Dermis microvascular lymphatic vessel endothelial cell (primary cell): ENCODE measurements around the gene L3MBTL4. TPM values are rescaled to one million over a fixed set of nuclear protein-coding genes. Genes with fewer than 3 reads are reported as not detected.
"Not testable (repeated sequence)": the region's sequence is repeated elsewhere in the genome, so short reads cannot be mapped to it uniquely, and the experiment has no call there.

Experiments
- DNase-seq, 2 donors: peaks; one replicate each; pipeline versions ENCODE4 v3.0.0 to v3.0.0-alpha.2; 2010; ENCODE audit warnings: low read depth in 2 of 2
- total RNA-seq: library from RNA; depleted of rRNA; stranded (reverse); fragments of >200 nt; gene quantifications from 2 replicates; pipeline ENCODE4 v1.2.1, GENCODE V29; 2014

The L3MBTL4 gene
- 5.1 and 10.2 TPM in 2 replicates for total RNA-seq

GRCh38 chr18:6414723-6415417 is at the start of gene L3MBTL4:
Gene L3MBTL4, minus strand, starts transcription at chr18:6414911. Its CDS starts 103,286 bp downstream, at chr18:6311625.
- no peak for DNase-seq

- DNase-seq: no peak
Observed at GRCh38 chr18:6452194-6452593, 37.5 kb upstream of the L3MBTL4 start.

DNA sequence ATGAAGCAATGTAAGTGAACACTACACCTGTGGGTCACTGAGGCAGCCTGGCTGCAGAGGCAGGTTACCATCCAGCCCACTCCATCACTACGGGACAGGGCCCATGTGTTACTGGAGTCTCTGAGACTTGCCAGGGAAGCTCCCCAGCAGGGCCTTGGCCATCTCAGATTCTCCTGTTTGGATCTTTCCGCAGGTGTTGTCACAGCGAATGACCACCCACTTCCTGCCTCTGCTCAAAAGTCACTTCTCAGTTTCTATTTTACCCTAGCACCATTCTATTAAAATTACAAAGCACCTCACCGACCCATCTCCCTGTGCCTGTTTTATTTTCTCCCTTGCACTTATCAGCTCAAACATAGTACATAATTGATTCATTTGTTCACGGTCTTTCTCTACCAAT is 34.5 kb upstream of the L3MBTL4 start:
- no peak for DNase-seq

GRCh38 chr18:6444466-6445228 is 29.9 kb upstream of the L3MBTL4 start:
- DNase-seq: no peak

DNA sequence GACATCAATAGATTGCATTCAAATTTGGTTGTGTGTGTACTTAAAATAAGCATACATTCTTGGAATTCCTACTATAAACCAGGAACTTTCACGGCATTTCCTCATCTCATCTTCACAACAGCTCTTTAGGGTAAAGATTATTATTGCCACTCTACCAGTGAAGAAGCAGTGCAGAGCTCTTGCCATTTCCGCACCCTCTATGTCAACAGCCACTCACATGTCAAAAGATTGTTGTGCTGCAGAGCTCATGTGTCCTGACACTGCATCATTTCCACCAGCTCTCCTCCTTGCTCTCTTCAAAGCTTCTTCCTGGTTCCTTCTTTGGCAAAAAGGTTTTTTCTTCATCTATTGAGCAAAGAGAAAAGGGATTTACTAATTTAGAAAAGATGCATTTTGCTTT is 26.5 kb upstream of the L3MBTL4 start:
- DNase-seq: no peak

DNA sequence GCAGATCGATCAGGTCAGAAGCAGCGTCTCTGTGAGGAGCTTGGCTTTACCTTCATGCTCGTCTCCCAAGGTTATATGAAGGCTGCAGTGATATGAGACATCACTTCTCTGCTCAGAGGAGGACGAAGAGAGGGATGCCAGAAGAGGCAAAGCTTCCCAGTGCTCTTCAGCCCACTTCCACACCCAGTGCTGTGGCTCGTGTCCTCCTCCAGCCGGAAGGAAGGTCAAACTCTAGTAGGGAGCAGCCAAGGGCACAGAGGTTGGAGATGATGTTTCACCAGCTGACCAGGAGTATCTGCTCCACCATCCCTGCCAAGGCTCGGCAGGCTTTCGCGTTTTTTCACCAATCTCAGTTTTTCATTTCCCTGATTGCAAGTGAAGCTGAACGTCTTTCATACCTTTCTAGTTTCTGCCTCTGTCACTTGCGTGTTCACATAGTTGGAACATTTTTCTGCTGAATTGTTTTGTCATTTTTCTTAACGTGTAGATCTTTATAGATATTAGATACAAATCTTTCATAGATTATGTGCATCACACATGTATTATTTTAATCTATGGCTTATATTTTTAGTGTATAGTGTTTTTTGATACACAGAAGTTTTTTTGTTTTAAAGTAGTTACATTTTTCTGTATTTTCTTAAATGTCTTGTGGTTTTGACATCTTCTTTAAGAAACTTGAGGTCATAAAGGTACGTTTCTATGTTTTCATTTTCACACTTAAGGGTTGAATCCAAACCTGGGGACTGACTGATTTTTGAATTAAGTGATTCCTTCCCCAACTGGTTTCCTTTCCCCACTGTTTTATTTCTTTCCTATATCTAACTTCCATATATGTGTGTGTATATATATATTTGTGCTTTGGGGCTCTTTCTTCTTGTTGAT is 23.5 kb upstream of the L3MBTL4 start:
- no peak for DNase-seq

GRCh38 chr18:6435731-6436130 is 21.0 kb upstream of the L3MBTL4 start:
- DNase-seq: no peak

DNA sequence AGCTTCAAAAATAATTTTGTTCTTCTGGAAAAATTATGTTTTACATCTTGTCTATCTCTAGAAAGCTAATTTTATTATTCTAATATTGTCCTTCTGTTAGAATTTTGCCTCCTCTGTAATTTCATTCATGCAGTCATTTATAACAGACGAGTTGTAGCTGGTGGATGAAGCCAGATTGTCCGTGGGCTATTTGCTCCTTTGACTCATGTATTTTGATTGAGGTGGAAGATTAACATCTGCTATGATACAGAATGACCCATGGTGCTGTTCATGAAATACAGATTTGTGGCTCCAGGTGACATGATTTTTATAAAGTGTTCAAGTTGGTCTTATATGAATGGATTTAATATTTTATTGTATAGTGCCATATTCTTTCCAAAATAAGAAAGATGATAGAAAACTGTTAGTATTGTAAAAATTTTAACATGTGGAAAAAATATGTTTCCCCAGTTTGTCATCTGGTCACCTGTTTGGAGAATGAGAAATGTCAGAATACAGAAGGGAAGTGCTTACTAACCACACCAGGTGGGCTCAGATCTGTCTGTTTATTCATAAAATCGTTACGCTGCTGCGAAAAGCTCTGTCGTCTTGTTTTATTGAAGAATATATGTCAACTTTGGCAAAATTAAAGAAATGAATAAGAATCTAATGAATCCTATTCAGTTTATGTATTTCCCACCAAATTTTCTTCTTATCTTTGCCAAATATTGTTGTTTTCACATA is 20.4 kb upstream of the L3MBTL4 start:
- DNase-seq: no peak

DNA sequence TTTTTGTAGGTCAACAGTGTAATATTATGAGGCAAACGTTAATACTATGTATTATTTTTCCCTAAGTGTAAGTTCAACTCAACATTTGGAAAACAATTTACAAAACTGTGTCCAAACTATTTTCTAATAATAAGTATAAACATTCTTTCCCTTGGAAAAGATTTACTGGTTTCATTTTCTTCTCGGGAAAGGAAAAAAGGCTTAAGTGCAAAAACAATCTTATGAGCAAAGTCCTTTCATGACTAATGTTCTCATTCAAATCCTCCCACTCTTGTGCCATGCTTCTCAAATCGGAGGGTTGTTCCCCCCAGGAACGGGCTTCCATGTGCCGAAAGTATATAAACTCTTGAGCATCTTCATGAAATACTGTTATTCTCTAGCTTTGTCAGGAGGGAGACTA is 19.8 kb upstream of the L3MBTL4 start:
- no peak for DNase-seq

DNA sequence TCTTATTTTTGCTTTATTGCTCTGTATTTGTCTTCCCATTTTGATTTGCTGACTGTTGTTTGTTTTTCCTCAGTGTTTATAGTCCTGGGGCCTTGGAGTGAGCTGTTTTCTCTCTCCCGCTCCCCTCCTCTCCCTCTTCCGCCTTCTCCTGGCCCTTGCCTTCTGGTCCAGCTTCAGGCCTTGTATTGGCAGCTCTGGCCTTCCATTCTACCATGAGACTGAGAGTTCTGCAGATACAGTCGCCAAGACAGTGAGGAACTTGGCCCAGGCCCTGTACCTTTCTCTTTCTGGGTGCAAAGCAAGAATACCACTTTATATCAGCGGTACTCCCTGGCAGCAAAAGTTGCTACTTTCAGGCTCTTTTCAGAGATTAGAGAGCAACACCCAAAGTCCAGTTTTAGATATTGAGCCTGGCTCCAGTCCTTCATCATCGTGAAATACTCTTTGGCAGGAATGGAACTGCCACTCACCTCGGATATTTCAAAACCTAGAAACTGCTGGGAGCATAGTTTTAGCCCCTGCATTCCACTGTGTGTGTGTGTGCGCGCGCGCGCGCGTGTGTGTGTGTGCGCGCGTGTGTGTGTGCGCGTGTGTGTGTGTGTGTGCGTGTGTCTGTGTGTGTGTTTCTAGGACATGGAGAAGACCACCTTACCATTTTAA is 17.1 kb upstream of the L3MBTL4 start:
- no peak for DNase-seq

DNA sequence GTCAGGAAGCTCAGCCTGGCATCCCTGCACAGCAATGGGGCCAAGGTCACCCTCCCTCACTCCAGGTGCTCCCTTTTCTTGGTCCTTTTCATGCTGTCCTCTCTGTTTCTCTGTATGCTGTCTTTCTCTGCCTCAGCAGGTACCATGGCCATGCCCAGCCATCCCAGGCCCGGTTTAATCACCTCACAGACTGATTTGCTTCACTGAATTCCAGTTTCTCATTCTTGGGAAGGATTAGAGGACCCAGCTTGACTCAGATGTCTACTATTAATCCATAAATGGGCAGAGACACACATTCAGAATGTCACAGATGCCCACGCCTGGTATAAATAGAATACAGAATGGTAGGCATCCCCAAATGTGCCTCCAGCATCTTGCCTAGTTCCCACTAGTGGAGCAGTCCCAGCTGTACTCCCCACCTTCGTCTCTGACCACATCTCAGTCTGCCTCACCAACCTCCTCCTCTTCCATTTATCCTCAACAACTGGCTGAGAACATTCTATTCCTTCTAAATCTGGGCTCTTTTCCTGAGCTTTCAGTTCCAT is 14.2 kb upstream of the L3MBTL4 start:
- DNase-seq: no peak

GRCh38 chr18:6427286-6427685 is 12.6 kb upstream of the L3MBTL4 start:
- DNase-seq: no peak

GRCh38 chr18:6423289-6423688 is 8.6 kb upstream of the L3MBTL4 start:
- no peak for DNase-seq

DNA sequence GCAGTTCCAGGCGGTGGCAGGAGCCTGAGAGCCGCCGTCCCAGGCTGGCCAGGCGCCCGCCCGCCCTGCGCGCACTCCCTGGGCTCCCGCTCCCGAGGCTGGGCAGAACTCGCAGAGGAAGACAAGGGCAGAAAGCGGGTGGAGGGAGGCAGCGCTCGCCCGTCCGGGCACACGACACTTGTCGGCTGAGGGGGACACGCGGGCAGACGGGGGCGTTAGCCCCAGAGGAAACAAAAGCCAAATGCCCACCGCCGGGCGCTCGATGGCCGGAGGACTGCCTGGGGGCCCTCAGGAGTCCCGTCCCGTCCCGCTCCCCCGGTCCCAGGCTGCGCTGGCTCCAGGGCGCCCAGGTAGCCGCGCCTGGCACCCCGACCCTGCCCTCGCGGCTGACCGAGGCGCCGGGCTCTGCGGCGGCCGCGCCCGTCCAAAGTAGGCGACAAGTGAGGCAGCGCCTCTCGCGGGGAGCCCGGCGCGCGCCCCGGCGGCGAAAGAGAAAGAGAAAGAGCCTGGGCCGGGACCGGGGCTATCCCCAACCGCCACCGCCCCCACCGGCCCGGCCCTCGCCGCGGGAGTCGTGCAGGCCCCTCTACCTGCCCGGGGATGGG is 491 bp downstream of the L3MBTL4 start:
- DNase-seq: peak in 1 of 2 donors; percentile 3

DNA sequence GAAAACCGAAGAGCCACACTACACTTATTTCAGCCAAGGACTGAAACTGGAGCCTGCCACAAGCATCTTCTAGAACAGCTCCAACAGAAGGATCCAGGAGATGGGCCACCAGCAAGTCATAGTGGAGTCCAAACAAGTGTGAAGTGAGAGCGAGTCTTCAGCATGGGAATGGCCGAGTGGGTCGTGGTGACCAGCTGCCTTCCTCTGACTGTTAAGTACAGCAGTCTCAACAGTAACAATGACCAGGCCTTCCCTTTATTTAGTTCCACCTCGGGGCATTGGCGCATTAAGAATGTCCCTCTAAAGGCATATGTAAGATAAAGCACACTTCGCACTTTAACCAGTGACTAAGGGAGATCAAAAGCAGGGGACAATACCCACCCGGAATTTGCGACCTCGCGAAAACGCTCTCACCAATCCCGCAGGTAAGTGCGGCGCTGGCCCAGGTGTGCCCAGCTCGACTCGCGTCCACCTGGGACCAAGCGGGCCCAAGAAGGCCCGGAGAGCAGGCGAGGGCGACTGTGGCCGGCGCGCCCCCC is 1.1 kb downstream of the L3MBTL4 start:
- DNase-seq: no peak

GRCh38 chr18:6412933-6413472 is 1.7 kb downstream of the L3MBTL4 start:
- DNase-seq: no peak

- DNase-seq: no peak
Observed at GRCh38 chr18:6411382-6411781, 3.3 kb downstream of the L3MBTL4 start.

DNA sequence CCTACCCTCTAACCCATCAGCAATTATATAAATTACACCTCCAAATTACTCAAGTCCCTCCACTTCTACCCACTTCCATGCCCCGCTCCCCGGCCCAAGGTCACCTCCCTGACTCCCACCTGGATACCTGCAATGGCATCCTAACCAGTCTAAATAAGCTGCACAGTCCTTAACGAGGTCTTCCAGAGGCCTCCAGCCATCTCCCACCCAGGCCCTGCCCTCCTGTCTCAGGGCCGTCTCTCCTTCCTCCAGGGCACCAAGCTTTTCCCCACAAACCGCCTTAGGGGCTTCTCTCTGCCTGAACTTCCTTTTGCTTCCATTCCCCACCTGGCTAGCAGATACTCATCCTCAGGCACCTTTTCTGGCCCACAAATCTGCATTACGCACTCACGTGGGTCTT is 4.8 kb downstream of the L3MBTL4 start:
- DNase-seq: no peak

DNA sequence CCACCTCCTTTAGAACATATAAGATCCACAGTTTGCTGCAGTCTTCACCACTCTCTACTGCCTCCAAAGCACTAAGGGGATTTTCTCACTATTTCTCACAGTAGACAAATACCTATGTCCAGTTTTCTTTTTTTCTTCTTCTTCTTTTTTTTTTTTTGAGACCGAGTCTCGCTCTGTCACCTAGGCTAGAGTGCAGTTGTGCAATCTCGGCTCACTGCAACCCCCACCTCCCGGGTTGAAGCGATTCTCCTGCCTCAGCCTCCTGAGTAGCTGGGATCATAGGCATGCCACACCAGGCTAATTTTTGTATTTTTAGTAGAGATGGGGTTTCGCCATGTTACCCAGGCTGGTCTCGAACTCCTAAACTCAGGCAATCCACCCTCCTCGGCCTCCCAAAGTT is 6.2 kb downstream of the L3MBTL4 start:
- DNase-seq: not testable (repeated sequence)
